Endothelial cell (in vitro differentiated cells): ENCODE results near the gene YAP1. TPM values are rescaled to one million over a fixed set of nuclear protein-coding genes. Genes with fewer than 3 reads are reported as not detected.

ENCODE experiments used
- DNase-seq: peaks from one replicate; pipeline ENCODE4 v3.0.0; 2021; ENCODE audit warnings: low spot score
- H3K27ac Mint-ChIP-seq: one replicate; pipeline ENCODE4 v1.8.0; 2021; ENCODE audit warnings: mixed read lengths, inconsistent platforms; ENCODE audit not compliant: unreplicated experiment
- H3K27me3 Mint-ChIP-seq: one replicate; pipeline ENCODE4 v1.8.0; 2021; ENCODE audit warnings: mild to moderate bottlenecking, moderate library complexity, mixed read lengths, inconsistent platforms; ENCODE audit not compliant: unreplicated experiment
- H3K36me3 Mint-ChIP-seq: one replicate; pipeline ENCODE4 v1.8.0; 2021; ENCODE audit warnings: mild to moderate bottlenecking, low read depth, mixed read lengths, inconsistent platforms; ENCODE audit not compliant: unreplicated experiment
- H3K4me1 Mint-ChIP-seq: one replicate; pipeline ENCODE4 v1.8.0; 2021; ENCODE audit warnings: mild to moderate bottlenecking, mixed read lengths, inconsistent platforms; ENCODE audit not compliant: unreplicated experiment
- H3K4me3 Mint-ChIP-seq: one replicate; pipeline ENCODE4 v1.8.0; 2021; ENCODE audit warnings: mild to moderate bottlenecking, mixed read lengths, inconsistent platforms; ENCODE audit not compliant: unreplicated experiment
- H3K9me3 Mint-ChIP-seq: one replicate; pipeline ENCODE4 v1.8.0; 2021; ENCODE audit warnings: mixed read lengths, inconsistent platforms; ENCODE audit not compliant: unreplicated experiment
- total RNA-seq: library from RNA; stranded (reverse); fragmentation: NEBNext Ultra II Directional; extraction: Animal tissue kit (Norgen Biotek cat#: 25700); gene quantifications from one replicate; pipeline ENCODE4 v1.2.1, GENCODE V29; 2021; ENCODE audit not compliant: unreplicated experiment
- TF ChIP-seq, protein P1 (sequence below): fragments of 200-600 bp; sonication (generic); IDR thresholded peaks from one replicate; pipeline ENCODE4 v1.5.0; 2021; ENCODE audit warnings: antibody characterized with exemption; ENCODE audit not compliant: unreplicated experiment

Gene YAP1
- total RNA-seq, 1 donor from 2014 or later, result 158 TPM

DNA sequence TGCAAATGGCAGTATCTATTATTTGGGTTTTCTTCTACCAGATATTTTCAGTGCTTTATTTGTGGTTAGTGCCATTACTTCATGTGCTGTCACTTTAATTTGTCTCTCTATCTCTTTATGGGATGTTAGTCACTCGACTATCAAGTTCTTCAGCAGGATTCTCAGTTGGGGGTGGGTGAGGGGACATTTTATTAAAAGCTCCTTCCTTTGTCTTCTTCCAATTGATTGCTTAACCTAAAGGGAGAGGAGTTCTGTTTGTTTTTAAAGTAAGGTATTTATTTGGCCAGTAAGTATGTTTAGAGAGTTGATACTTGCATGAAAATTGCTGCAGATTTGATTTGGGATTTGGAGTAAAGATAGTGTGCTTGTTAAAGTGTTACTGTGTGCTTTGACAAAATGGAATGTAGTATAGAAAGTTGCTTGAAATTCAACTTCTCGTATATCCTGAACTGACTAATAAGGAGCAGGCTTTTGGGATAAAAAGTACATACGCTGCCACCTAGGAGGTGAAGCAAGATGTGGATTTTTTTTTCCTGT is 10.3 kb downstream of the YAP1 start:
- peaks cover 14% of the 10 kb centered on the region for H3K4me1 Mint-ChIP-seq
- H3K27ac Mint-ChIP-seq, result no peak overlapping the region
- peaks cover 43% of the 10 kb centered on the region for H3K36me3 Mint-ChIP-seq
- TF ChIP-seq, protein P1, sequence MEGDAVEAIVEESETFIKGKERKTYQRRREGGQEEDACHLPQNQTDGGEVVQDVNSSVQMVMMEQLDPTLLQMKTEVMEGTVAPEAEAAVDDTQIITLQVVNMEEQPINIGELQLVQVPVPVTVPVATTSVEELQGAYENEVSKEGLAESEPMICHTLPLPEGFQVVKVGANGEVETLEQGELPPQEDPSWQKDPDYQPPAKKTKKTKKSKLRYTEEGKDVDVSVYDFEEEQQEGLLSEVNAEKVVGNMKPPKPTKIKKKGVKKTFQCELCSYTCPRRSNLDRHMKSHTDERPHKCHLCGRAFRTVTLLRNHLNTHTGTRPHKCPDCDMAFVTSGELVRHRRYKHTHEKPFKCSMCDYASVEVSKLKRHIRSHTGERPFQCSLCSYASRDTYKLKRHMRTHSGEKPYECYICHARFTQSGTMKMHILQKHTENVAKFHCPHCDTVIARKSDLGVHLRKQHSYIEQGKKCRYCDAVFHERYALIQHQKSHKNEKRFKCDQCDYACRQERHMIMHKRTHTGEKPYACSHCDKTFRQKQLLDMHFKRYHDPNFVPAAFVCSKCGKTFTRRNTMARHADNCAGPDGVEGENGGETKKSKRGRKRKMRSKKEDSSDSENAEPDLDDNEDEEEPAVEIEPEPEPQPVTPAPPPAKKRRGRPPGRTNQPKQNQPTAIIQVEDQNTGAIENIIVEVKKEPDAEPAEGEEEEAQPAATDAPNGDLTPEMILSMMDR, result no peak
- peak overlapping the region; percentile 42 for H3K4me3 Mint-ChIP-seq
- DNase-seq, result no peak
- H3K9me3 Mint-ChIP-seq, result no peaks in the 10 kb centered on the region
- peaks cover 2% of the 10 kb centered on the region for H3K27me3 Mint-ChIP-seq

GRCh38 chr11:102121329-102121728 is 11.1 kb downstream of the YAP1 start:
- TF ChIP-seq, protein P1, result no peak
- H3K27me3 Mint-ChIP-seq, result peaks cover 2% of the 10 kb centered on the region
- H3K9me3 Mint-ChIP-seq, result no peaks in the 10 kb centered on the region
- peaks cover 41% of the 10 kb centered on the region for H3K36me3 Mint-ChIP-seq
- no peak for DNase-seq
- H3K4me1 Mint-ChIP-seq, result peaks cover 12% of the 10 kb centered on the region
- no peak overlapping the region for H3K27ac Mint-ChIP-seq
- no peak overlapping the region for H3K4me3 Mint-ChIP-seq

- Mint-ChIP-seq H3K4me3 (no peak overlapping the region), H3K27ac (no peak overlapping the region), H3K4me1 (peaks cover 22% of the 10 kb centered on the region), H3K27me3 (no peaks in the 10 kb centered on the region), H3K9me3 (no peaks in the 10 kb centered on the region), H3K36me3 (peaks cover 17% of the 10 kb centered on the region)
- TF ChIP-seq, protein P1, result no peak
- no peak for DNase-seq
Observed at GRCh38 chr11:102134597-102134996, 24.4 kb downstream of the YAP1 start.

GRCh38 chr11:102135256-102135655 is 25.0 kb downstream of the YAP1 start:
- Mint-ChIP-seq H3K4me1 (peaks cover 21% of the 10 kb centered on the region), H3K27me3 (no peaks in the 10 kb centered on the region), H3K27ac (peak overlapping the region; percentile 52), H3K4me3 (no peak overlapping the region), H3K36me3 (peaks cover 13% of the 10 kb centered on the region), H3K9me3 (no peaks in the 10 kb centered on the region)
- DNase-seq, result no peak
- TF ChIP-seq, protein P1, result no peak

- TF ChIP-seq, protein P1, result no peak
- Mint-ChIP-seq H3K27me3 (no peaks in the 10 kb centered on the region), H3K4me3 (no peak overlapping the region), H3K27ac (no peak overlapping the region), H3K9me3 (no peaks in the 10 kb centered on the region), H3K4me1 (peaks cover 7% of the 10 kb centered on the region), H3K36me3 (no peaks in the 10 kb centered on the region)
- DNase-seq, result no peak
Observed at GRCh38 chr11:102138223-102138622, 28.0 kb downstream of the YAP1 start.
